ENCODE measurements around the gene SMPD3. TPM values are rescaled to one million over a fixed set of nuclear protein-coding genes. Genes with fewer than 3 reads are reported as not detected.

The SMPD3 gene
- total RNA-seq, 4 donors from 2014 or later: 0.22 to 0.38 TPM; not detected in 2

GRCh38 chr16:68434624-68435210 is 13.6 kb downstream of the SMPD3 start:
- TF ChIP-seq CTCF (IDR thresholded peaks at IDR 0.05; ENCODE audit: low read depth): no peak

GRCh38 chr16:68433316-68433715 is 15.0 kb downstream of the SMPD3 start:
- TF ChIP-seq CTCF (IDR thresholded peaks at IDR 0.05; ENCODE audit: low read depth): no peak

GRCh38 chr16:68432701-68433100 is 15.6 kb downstream of the SMPD3 start:
- TF ChIP-seq CTCF (IDR thresholded peaks at IDR 0.05; ENCODE audit: low read depth): no peak

GRCh38 chr16:68429076-68429854 is 19.0 kb downstream of the SMPD3 start:
- TF ChIP-seq CTCF (IDR thresholded peaks at IDR 0.05; ENCODE audit: low read depth): no peak

- TF ChIP-seq CTCF (IDR thresholded peaks at IDR 0.05; ENCODE audit: low read depth): no peak
Observed at GRCh38 chr16:68427649-68428303, 20.5 kb downstream of the SMPD3 start.

GRCh38 chr16:68426347-68426652 is 22.0 kb downstream of the SMPD3 start:
- no peak for TF ChIP-seq CTCF (IDR thresholded peaks at IDR 0.05; ENCODE audit: low read depth)
